Hematopoietic multipotent progenitor cell treated with erythropoietin and hydrocortisone succinate and interleukin-3 and kit ligand, for 4 days (in vitro differentiated cells): Measurements from ENCODE around the gene CPZ.
"Not testable (repeated sequence)": the region's sequence is repeated elsewhere in the genome, so short reads cannot be mapped to it uniquely, and the experiment has no call there.

Experiments used
- DNase-seq: peaks from one replicate; pipeline ENCODE4 v3.0.0-alpha.2; 2015

The CPZ gene

DNA sequence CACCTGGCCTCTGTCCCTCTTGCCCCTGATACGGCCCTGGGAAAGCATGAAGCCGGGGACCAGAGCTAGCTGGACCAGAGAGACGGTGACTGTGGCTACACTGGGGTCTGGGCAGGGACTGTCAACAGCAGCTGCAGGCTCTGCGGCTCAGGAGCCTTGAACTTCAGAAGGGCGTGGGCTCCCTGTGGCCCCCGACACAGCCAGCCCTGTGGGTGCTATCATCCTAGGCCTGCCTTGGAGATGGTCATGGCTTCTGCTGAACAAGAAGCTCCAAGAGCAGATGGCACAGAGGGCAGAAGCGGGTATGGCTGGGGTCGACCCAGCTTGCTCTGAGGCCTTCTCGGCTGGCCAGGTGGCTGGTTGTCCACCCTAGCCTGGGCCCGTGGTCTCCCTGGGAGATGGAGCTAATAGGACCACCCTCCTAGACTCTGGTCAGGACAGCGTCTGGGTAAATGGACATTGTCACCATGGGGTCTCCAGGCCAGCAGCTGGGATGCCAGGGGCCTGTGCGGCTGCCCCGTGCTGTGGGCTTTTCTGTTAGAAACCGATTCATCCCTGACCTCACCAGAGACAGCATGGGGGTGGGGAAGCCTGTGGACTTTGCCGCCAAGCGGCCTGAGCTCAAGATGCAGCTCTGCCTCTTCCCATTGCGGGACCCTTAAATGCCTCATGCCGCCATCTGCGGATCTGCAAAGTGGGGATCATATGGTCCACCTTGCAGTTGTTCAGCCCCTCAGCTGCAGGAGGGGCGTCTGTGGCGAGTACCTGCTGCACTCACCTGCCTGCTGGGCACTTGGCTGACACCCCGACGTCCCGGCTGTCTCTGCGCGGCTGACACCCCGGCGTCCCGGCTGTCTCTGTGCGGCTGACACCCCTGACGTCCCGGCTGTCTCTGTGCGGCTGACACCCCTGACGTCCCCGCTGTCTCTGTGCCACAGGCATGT, 21.1 kb downstream of the CPZ start:
- DNase-seq = no peak

- DNase-seq = no peak
Observed at GRCh38 chr4:8614365-8615193, 22.0 kb downstream of the CPZ start.

DNA sequence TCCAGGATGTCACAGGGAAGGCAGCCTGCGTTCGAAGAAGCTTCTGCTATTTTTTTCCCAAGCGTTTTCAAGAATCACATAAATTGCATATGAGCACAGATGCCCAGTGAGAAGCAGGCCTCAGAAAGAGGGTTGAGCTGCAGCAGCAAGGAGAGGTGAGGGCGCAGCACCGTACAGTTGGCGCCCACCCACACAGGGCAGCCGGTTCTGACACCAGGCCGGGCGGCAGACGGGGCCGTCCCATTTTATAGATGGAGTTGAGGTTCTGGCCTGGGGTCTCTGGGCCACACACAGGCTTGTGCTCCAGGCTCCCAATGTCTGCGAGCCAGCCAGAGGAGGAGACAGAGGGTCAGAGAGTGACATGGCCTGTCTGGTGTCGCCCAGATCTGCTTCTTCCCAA, 22.8 kb downstream of the CPZ start:
- DNase-seq = no peak

DNA sequence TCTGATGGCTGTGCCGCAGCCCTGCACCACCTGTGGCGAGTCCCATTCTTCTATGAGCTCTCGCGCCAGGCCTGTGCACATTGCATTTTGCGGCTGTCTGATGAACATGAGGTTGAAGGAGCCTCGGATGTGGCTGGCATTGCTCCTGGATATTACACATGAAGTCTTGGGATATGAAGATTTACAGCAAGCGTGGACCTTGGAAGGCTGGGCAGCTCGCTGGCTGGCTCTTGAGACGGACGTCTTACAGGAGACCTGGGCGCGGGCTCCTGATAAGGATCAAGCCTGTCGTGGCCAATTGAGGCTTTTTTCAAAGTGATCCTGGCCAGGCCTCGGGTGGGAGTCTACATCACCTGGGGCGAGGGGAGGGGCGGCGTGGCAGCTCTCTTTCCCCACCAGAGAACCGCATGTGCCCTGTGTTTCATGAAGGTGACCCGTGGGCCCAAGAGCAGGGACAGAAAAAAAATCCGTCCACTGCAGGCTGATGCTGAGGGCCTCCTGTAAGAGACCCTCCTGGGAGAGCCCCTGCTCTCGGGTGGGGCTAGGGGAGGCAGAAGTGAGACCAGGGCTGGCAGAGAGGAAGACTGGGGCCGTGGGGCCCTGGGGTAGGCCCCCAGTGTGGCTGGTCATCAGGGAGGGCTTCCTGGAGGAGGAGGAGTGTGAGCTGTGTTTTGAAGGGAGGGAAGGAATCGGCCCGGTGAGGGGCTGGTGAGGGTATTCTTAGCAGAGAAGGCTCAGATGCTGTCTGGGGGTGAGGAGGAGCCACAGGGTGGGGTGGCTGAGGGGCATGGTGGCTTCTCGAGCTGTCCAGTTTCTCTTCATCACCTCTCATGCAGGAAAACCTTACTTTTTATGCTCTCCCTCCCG, 23.6 kb downstream of the CPZ start:
- no peak for DNase-seq

GRCh38 chr4:8616831-8617230, 24.3 kb downstream of the CPZ start:
- no peak for DNase-seq

GRCh38 chr4:8617486-8618040, 25.0 kb downstream of the CPZ start:
- DNase-seq = no peak

GRCh38 chr4:8618421-8618820, 25.9 kb downstream of the CPZ start:
- DNase-seq = no peak

DNA sequence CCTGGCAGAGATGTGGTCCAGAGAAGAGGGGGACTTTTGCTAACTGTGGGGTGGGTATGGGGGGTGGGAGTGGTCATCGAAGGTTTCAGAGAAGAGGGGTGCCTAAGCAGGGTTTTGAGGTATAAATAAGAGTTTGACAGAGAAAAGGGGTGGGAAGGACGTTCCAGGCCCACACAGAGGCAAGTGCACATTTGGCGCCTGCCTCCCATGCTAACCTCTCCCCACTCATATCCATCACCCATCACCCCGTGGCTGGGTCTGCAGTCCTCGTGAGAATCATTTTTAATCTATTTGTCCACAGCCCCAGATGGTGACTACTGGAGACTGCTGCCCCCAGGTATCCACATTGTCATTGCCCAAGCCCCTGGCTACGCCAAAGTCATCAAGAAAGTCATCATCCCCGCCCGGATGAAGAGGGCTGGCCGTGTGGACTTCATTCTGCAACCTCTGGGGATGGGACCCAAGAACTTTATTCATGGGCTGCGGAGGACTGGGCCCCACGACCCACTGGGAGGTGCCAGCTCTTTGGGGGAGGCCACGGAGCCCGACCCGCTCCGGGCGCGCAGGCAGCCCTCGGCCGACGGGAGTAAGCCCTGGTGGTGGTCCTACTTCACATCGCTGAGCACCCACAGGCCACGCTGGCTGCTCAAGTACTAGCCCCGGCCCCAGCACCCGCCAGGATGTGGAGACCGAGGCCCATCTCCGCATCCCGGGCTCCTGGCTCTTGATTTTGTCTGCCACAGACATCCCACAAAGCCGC, 26.6 kb downstream of the CPZ start:
- DNase-seq = no peak

DNA sequence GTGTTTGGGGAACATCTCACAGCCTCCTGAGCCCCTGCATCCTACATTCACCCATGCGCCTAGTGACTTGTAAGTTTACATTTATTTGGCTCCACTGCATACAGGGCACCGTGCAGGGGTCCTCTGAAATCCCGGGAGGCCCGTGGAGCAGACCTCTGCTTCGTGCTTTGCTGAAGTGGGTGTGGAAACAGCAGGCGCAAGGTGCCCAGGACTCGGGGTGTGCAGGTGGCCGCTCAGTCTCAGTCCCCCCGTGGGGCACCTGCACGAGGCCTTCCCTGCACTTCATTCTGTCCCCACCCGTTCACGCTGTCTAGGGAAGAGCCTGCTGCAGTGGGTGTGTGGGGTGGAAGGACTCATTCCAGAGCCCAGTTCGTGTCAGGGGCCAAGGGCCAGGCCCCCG, 28.6 kb downstream of the CPZ start:
- not testable (repeated sequence) for DNase-seq

GRCh38 chr4:8624601-8625272, 32.2 kb downstream of the CPZ start:
- not testable (repeated sequence) for DNase-seq

DNA sequence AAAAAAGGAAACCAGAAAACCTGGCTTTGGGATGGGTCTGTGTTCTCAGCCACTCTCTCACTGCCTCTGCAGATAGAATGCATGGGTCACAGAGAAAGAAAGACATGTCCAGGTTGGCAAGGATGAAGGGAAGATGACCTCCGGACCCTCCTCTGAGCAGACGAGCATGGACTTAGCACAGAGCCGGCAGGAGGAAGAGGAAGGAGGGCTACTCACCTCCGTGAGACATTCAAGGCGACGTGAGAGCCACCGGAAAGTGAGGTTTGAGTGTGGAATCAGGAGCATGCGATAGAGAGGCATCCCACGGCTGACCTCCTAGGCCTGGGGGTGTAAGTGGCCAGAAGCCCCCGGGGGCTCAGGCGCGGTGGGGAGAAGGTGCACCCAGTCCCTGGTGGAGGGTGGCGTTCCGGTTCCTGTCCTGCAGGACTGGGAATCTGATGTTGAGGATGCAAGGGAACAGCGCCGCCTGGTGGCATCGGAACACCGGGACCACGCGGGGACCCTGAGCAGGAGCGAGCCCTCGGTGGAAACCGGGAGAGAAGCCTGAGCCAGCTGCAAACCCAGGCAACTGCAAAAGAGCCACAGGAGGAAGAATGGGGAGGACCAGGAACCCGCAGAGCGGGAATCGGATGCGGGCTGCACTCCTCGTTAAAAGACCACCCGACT, 37.8 kb downstream of the CPZ start:
- DNase-seq = not testable (repeated sequence)

GRCh38 chr4:8631896-8632295, 39.3 kb downstream of the CPZ start:
- DNase-seq = not testable (repeated sequence)

DNA sequence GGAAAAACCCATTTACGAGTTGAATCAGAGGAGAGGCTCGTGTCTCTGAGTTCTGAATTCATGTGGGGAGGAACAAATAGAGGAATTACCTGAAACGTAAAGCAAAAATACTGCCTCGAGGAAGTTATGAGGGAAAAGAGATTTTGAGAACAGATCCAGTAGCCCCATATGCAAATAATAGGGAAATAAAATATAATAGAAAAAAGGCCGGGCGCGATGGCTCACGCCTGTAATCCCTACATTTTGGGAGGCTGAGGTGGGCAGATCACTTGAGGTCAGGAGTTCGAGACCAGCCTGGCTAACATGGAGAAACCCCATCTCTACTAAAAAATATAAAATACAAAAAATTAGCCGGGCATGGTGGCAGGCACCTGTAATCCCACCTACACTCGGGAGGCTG, 42.2 kb downstream of the CPZ start:
- DNase-seq = not testable (repeated sequence)

GRCh38 chr4:8635897-8636554, 43.5 kb downstream of the CPZ start:
- not testable (repeated sequence) for DNase-seq

- DNase-seq = no peak
Observed at GRCh38 chr4:8637456-8637984, 45.0 kb downstream of the CPZ start.

DNA sequence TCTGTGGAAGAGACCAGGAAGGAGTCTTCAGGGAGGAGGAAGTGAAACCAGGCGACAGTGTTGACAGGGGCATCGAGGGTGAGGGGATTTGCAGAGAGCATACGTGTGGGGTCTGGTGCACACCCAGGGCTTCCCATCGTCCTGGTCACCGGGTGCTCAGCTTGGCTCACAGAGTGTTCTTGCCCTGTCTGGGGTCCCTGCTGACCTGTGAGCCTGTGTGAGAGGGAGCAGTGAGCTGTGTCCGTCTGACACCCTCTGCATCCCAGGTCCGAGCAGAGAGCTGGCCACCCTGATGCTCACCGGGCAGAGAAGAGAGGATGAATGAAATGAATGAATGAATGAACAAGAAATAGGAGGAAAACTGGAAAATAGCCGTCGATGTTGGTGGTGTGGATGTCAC, 46.5 kb downstream of the CPZ start:
- DNase-seq = no peak

GRCh38 chr4:8639777-8640720, 47.5 kb downstream of the CPZ start:
- DNase-seq = no peak

- no peak for DNase-seq
Observed at GRCh38 chr4:8640816-8641215, 48.3 kb downstream of the CPZ start.

DNA sequence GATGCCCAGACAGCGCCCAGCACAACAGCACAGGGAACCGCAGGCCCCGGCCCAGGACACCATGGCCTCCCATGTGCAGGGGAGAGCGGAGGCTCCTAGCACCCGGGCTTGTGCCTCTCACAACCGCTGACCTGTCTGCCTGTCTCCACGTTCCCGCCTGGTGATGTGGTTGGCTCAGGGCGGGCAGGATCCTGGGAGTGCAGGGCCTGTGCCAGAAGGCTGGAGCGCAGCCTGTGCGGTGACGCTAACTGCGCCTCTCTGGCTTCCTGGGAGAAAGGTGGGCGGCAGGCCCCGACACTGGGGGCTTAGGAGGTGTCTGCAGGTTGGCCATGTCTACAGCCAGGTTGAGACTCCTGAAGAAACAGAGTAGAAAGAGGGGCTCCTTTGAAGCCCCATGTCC, 48.7 kb downstream of the CPZ start:
- no peak for DNase-seq
